Neural progenitor cell (in vitro differentiated cells): ENCODE results near the gene KIF19. TPM values are rescaled to one million over a fixed set of nuclear protein-coding genes. Genes with fewer than 3 reads are reported as not detected.

Experiments
- DNase-seq: peaks from one replicate; pipeline ENCODE4 v3.0.0-alpha.2; 2016; ENCODE audit warnings: low spot score
- H2AFZ ChIP-seq: fragments of 200-600 bp; sonication (generic); replicated peaks from 2 replicates; pipeline ENCODE4 v1.6.1; 2016; ENCODE audit warnings: antibody characterized with exemption
- H3F3A ChIP-seq: fragments of 200-600 bp; sonication (generic); 2 replicates; pipeline ENCODE4 v1.6.1; 2016; ENCODE audit warnings: antibody characterized with exemption, low read depth
- H3K27ac ChIP-seq: fragments of 200-600 bp; sonication (generic); 2 replicates; pipeline ENCODE4 v1.5.1; 2016; ENCODE audit warnings: mild to moderate bottlenecking
- H3K27me3 ChIP-seq: fragments of 200-600 bp; sonication (generic); 2 replicates; pipeline ENCODE4 v1.6.1; 2016; ENCODE audit warnings: mild to moderate bottlenecking, moderate library complexity
- H3K36me3 ChIP-seq: fragments of 200-600 bp; sonication (generic); 2 replicates; pipeline ENCODE4 v1.5.1; 2016
- H3K4me1 ChIP-seq: fragments of 200-600 bp; sonication (generic); 2 replicates; pipeline ENCODE4 v1.6.1; 2016; ENCODE audit warnings: mixed run types
- H3K4me2 ChIP-seq: fragments of 200-600 bp; sonication (generic); 2 replicates; pipeline ENCODE4 v1.6.1; 2016
- H3K4me3 ChIP-seq: fragments of 200-600 bp; sonication (generic); 2 replicates; pipeline ENCODE4 v1.5.1; 2016
- H3K79me2 ChIP-seq: fragments of 200-600 bp; sonication (generic); 2 replicates; pipeline ENCODE4 v1.6.1; 2016; ENCODE audit warnings: low read depth
- H3K9ac ChIP-seq: fragments of 200-600 bp; sonication (generic); 2 replicates; pipeline ENCODE4 v1.6.1; 2016
- H3K9me3 ChIP-seq: fragments of 200-600 bp; sonication (generic); 2 replicates; pipeline ENCODE4 v1.5.1; 2016; ENCODE audit warnings: low read depth
- H4K20me1 ChIP-seq: fragments of 200-600 bp; sonication (generic); 2 replicates; pipeline ENCODE4 v1.6.1; 2016; ENCODE audit warnings: low read depth
- H3K27ac Mint-ChIP-seq: 3 replicates; pipeline ENCODE4 v1.8.0; 2021; ENCODE audit warnings: mixed read lengths
- H3K27me3 Mint-ChIP-seq: 2 replicates; pipeline ENCODE4 v1.8.0; 2022; ENCODE audit warnings: low read depth, mild to moderate bottlenecking, inconsistent platforms, moderate library complexity, mixed read lengths; ENCODE audit not compliant: insufficient read depth
- H3K36me3 Mint-ChIP-seq: 3 replicates; pipeline ENCODE4 v1.8.0; 2021; ENCODE audit warnings: mixed read lengths
- H3K4me1 Mint-ChIP-seq: 3 replicates; pipeline ENCODE4 v1.8.0; 2021; ENCODE audit warnings: mixed read lengths
- H3K4me3 Mint-ChIP-seq: 3 replicates; pipeline ENCODE4 v1.8.0; 2021; ENCODE audit warnings: mild to moderate bottlenecking, moderate library complexity, mixed read lengths
- H3K9me3 Mint-ChIP-seq: 3 replicates; pipeline ENCODE4 v1.8.0; 2020; ENCODE audit warnings: mixed read lengths
- CTCF ChIP-seq: fragments of 200-600 bp; sonication (generic); IDR thresholded peaks from 2 replicates; pipeline ENCODE4 v1.5.1; 2017; ENCODE audit warnings: antibody characterized with exemption, mild to moderate bottlenecking
- EZH2 ChIP-seq: fragments of 200-600 bp; sonication (generic); IDR thresholded peaks from 2 replicates; pipeline ENCODE4 v1.6.1; 2017; ENCODE audit warnings: antibody characterized with exemption, mild to moderate bottlenecking, moderate library complexity
- EZH2phosphoT487 ChIP-seq: fragments of 200-600 bp; sonication (generic); IDR thresholded peaks from 2 replicates; pipeline ENCODE4 v1.6.1; 2017; ENCODE audit warnings: antibody characterized with exemption
- total RNA-seq: library from RNA; depleted of rRNA; stranded (reverse); fragments of >200 nt; gene quantifications from 2 replicates; pipeline ENCODE4 v1.2.3, GENCODE V29; 2015; ENCODE audit warnings: low replicate concordance

Gene KIF19
- total RNA-seq, 1 donor from 2014 or later: 0.15 TPM

GRCh38 chr17:74289688-74290087 is 36.3 kb upstream of the KIF19 start:
- Histone ChIP-seq H4K20me1 (no peaks in the 10 kb centered on the region), H3K27ac (no peak overlapping the region), H3F3A (no peaks in the 10 kb centered on the region), H3K36me3 (no peaks in the 10 kb centered on the region), H3K4me1 (peaks cover 5% of the 10 kb centered on the region), H3K9ac (no peak overlapping the region), H3K9me3 (no peaks in the 10 kb centered on the region), H3K79me2 (no peaks in the 10 kb centered on the region), H3K27me3 (peaks cover 5% of the 10 kb centered on the region), H2AFZ (no peak overlapping the region), H3K4me3 (no peak overlapping the region), H3K4me2 (no peak overlapping the region)
- no peak for DNase-seq
- Mint-ChIP-seq H3K9me3 (peaks cover 6% of the 10 kb centered on the region), H3K27me3 (peaks cover 13% of the 10 kb centered on the region), H3K36me3 (no peaks in the 10 kb centered on the region), H3K4me3 (no peak overlapping the region), H3K27ac (no peak overlapping the region), H3K4me1 (peaks cover 13% of the 10 kb centered on the region)
- TF ChIP-seq CTCF (no peak), EZH2 (no peak), EZH2phosphoT487 (no peak)

- Histone ChIP-seq H3K4me1 (no peaks in the 10 kb centered on the region), H3K79me2 (no peaks in the 10 kb centered on the region), H3K9ac (no peak overlapping the region), H2AFZ (no peak overlapping the region), H3K4me2 (no peak overlapping the region), H4K20me1 (no peaks in the 10 kb centered on the region), H3F3A (no peaks in the 10 kb centered on the region), H3K9me3 (no peaks in the 10 kb centered on the region), H3K36me3 (no peaks in the 10 kb centered on the region), H3K27me3 (peaks cover under 1% of the 10 kb centered on the region), H3K27ac (no peak overlapping the region), H3K4me3 (no peak overlapping the region)
- Mint-ChIP-seq H3K4me1 (peaks cover 8% of the 10 kb centered on the region), H3K27me3 (peaks cover 14% of the 10 kb centered on the region), H3K4me3 (no peak overlapping the region), H3K27ac (peak overlapping the region; percentile 57), H3K9me3 (peaks cover 9% of the 10 kb centered on the region), H3K36me3 (no peaks in the 10 kb centered on the region)
- peak; percentile 25 for DNase-seq
- TF ChIP-seq CTCF: peak; percentile 35
- no peak for TF ChIP-seq EZH2
Measured at GRCh38 chr17:74290340-74290739, 35.7 kb upstream of the KIF19 start.

- Mint-ChIP-seq H3K4me1 (peaks cover 21% of the 10 kb centered on the region), H3K27me3 (peaks cover 14% of the 10 kb centered on the region), H3K9me3 (peaks cover 10% of the 10 kb centered on the region), H3K4me3 (no peak overlapping the region), H3K27ac (no peak overlapping the region), H3K36me3 (no peaks in the 10 kb centered on the region)
- Histone ChIP-seq H3K4me2 (no peak overlapping the region), H3K79me2 (no peaks in the 10 kb centered on the region), H2AFZ (no peak overlapping the region), H3K27ac (no peak overlapping the region), H3K36me3 (no peaks in the 10 kb centered on the region), H3K27me3 (no peaks in the 10 kb centered on the region), H3K9me3 (no peaks in the 10 kb centered on the region), H4K20me1 (no peaks in the 10 kb centered on the region), H3F3A (peaks cover 12% of the 10 kb centered on the region), H3K4me1 (no peaks in the 10 kb centered on the region), H3K4me3 (no peak overlapping the region), H3K9ac (no peak overlapping the region)
- no peak for DNase-seq
- TF ChIP-seq EZH2phosphoT487 (no peak), EZH2 (no peak), CTCF (no peak)
Measured at GRCh38 chr17:74292495-74292894, 33.5 kb upstream of the KIF19 start.
